Placental pericyte (primary cell): Measurements from ENCODE around the gene NIPAL3. TPM values are rescaled to one million over a fixed set of nuclear protein-coding genes. Genes with fewer than 3 reads are reported as not detected.

Experiments
- total RNA-seq: library from RNA; depleted of rRNA; stranded (reverse); fragments of >200 nt; gene quantifications from 2 replicates; pipeline ENCODE4 v1.2.3, GENCODE V29; 2012

The NIPAL3 gene
- 23.4 and 55.1 TPM in 2 replicates for total RNA-seq

GRCh38 chr1:24415334-24415909 is at the start of gene NIPAL3:
TSS of gene NIPAL3 (plus strand) at chr1:24415802. CDS start at chr1:24419548, 3,746 bp downstream.

GRCh38 chr1:24413350-24414163 is 2.0 kb upstream of the NIPAL3 start, which contains the start of gene STPG1:
TSS of gene STPG1 (minus strand) at chr1:24413782. CDS start at chr1:24401388, 12,394 bp downstream.

GRCh38 chr1:24502709-24503058 is 87.1 kb downstream of the NIPAL3 start, which contains the start of gene RCAN3:
TSS of gene RCAN3 (plus strand) at chr1:24502836. CDS start at chr1:24514373, 11,537 bp downstream.

Other genes starting within 250 kb of the NIPAL3 start
- gene IFNLR1, start 228.5 kb upstream of the NIPAL3 start, total RNA-seq: not detected in 2 replicates
- not detected in 2 replicates for gene GRHL3, start 96.4 kb upstream of the NIPAL3 start, total RNA-seq
- 2.6 and 7.3 TPM in 2 replicates for gene STPG1, start 2.0 kb upstream of the NIPAL3 start, total RNA-seq
- gene RCAN3, start 87.0 kb downstream of the NIPAL3 start, total RNA-seq: 2.2 and 17.5 TPM in 2 replicates
- gene NCMAP, start 140.3 kb downstream of the NIPAL3 start, total RNA-seq: not detected in 2 replicates
- gene SRRM1, start 227.5 kb downstream of the NIPAL3 start, total RNA-seq: 46.2 and 75.3 TPM in 2 replicates